SU-DHL-6 (cell line): ENCODE data around the gene ADGRF4.

Experiments
- H2AFZ ChIP-seq: fragments of 200-600 bp; sonication (generic); 2 replicates; pipeline ENCODE4 v1.6.1; 2014; ENCODE audit warnings: low read depth, mild to moderate bottlenecking, moderate library complexity, mixed read lengths, antibody characterized with exemption, low read length; ENCODE audit not compliant: severe bottlenecking
- H3F3A ChIP-seq: fragments of 200-600 bp; shearing (Covaris generic); 2 replicates; pipeline ENCODE4 v1.6.0; 2016; ENCODE audit warnings: antibody characterized with exemption, mild to moderate bottlenecking; ENCODE audit not compliant: insufficient read depth
- H3K27ac ChIP-seq: fragments of 200-600 bp; sonication (generic); 2 replicates; pipeline ENCODE4 v1.5.1; 2016; ENCODE audit warnings: low read depth, mild to moderate bottlenecking, low read length, moderate library complexity, mixed read lengths
- H3K27me3 ChIP-seq: fragments of 200-600 bp; sonication (generic), shearing (Covaris generic); 2 replicates; pipeline ENCODE4 v1.6.0; 2014; ENCODE audit warnings: mild to moderate bottlenecking, low read length
- H3K36me3 ChIP-seq: fragments of 200-600 bp; sonication (generic); 2 replicates; pipeline ENCODE4 v1.6.1; 2014; ENCODE audit warnings: mild to moderate bottlenecking, low read length, mixed read lengths
- H3K4me2 ChIP-seq: fragments of 300-600, 200-600 bp; shearing (Covaris generic), sonication (generic); 2 replicates; pipeline ENCODE4 v1.6.0; 2014; ENCODE audit warnings: low read length, low read depth, mild to moderate bottlenecking; ENCODE audit not compliant: poor library complexity, severe bottlenecking
- H3K4me3 ChIP-seq: fragments of 200-600 bp; sonication (generic); 2 replicates; pipeline ENCODE4 v1.5.1; 2014; ENCODE audit warnings: antibody characterized with exemption, low read length, mild to moderate bottlenecking, mixed read lengths; ENCODE audit not compliant: insufficient read depth, poor library complexity, severe bottlenecking
- H3K79me2 ChIP-seq: fragments of 200-600 bp; sonication (generic); 2 replicates; pipeline ENCODE4 v1.6.1; 2014; ENCODE audit warnings: mild to moderate bottlenecking, low read length, moderate library complexity; ENCODE audit not compliant: insufficient read depth
- H3K9ac ChIP-seq: fragments of 200-600 bp; sonication (generic); 2 replicates; pipeline ENCODE4 v1.7.0; 2014; ENCODE audit warnings: mild to moderate bottlenecking, low read length
- H3K9me2 ChIP-seq: fragments of 200-600 bp; sonication (generic); replicated peaks from 2 replicates; pipeline ENCODE4 v1.6.1; 2014; ENCODE audit warnings: low read length; ENCODE audit not compliant: insufficient read depth
- H3K9me3 ChIP-seq: fragments of 200-600 bp; sonication (generic); 2 replicates; pipeline ENCODE4 v1.6.1; 2014; ENCODE audit warnings: low read length, mixed read lengths; ENCODE audit not compliant: insufficient read depth
- H4K20me1 ChIP-seq: fragments of 200-600 bp; sonication (generic); 2 replicates; pipeline ENCODE4 v1.6.1; 2014; ENCODE audit warnings: low read depth, mild to moderate bottlenecking, antibody characterized with exemption, low read length, moderate library complexity, mixed read lengths
- EZH2phosphoT487 ChIP-seq: fragments of 200-600 bp; sonication (generic), shearing (Covaris generic); conservative IDR thresholded peaks from 2 replicates; pipeline ENCODE4 v1.6.1; 2018; ENCODE audit warnings: mild to moderate bottlenecking, antibody characterized with exemption, low read length, moderate library complexity, mixed read lengths
- TF ChIP-seq, protein P1 (sequence below): fragments of 200-600 bp; sonication (generic); IDR thresholded peaks from one replicate; pipeline ENCODE4 v1.5.1; 2017; ENCODE audit warnings: antibody characterized with exemption, mild to moderate bottlenecking, low read length, moderate library complexity; ENCODE audit not compliant: insufficient read depth, poor library complexity, severe bottlenecking

ADGRF4 gene

DNA sequence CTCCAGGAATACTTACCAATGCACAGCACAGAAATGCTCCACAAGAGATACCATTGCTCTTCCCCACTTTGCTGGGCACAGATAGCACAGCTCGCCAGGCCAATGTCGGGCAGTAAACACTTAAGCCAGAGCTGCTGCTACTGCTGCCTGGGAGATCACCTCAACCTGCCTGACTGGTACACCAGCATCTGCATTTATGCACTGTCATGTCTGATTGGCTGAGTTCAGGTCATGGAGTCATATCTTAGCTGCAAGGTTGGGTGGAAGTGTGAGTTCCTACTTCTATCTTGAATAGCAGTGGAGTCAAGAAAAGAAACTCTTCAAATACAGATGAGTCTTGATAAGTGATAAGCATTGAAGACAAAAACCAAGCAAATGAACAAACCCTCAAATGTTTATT is 10.9 kb upstream of the ADGRF4 start:
- H3K27me3 ChIP-seq = no peaks in the 10 kb centered on the region
- no peaks in the 10 kb centered on the region for H3K79me2 ChIP-seq
- TF ChIP-seq, protein P1, sequence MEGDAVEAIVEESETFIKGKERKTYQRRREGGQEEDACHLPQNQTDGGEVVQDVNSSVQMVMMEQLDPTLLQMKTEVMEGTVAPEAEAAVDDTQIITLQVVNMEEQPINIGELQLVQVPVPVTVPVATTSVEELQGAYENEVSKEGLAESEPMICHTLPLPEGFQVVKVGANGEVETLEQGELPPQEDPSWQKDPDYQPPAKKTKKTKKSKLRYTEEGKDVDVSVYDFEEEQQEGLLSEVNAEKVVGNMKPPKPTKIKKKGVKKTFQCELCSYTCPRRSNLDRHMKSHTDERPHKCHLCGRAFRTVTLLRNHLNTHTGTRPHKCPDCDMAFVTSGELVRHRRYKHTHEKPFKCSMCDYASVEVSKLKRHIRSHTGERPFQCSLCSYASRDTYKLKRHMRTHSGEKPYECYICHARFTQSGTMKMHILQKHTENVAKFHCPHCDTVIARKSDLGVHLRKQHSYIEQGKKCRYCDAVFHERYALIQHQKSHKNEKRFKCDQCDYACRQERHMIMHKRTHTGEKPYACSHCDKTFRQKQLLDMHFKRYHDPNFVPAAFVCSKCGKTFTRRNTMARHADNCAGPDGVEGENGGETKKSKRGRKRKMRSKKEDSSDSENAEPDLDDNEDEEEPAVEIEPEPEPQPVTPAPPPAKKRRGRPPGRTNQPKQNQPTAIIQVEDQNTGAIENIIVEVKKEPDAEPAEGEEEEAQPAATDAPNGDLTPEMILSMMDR = no peak
- TF ChIP-seq EZH2phosphoT487 = no peak
- H3K4me3 ChIP-seq = no peak overlapping the region
- H3F3A ChIP-seq = no peaks in the 10 kb centered on the region
- H3K9me2 ChIP-seq = no peaks in the 10 kb centered on the region
- no peak overlapping the region for H3K9ac ChIP-seq
- no peak overlapping the region for H2AFZ ChIP-seq
- no peaks in the 10 kb centered on the region for H4K20me1 ChIP-seq
- H3K27ac ChIP-seq = no peak overlapping the region
- H3K36me3 ChIP-seq = no peaks in the 10 kb centered on the region
- no peaks in the 10 kb centered on the region for H3K9me3 ChIP-seq
- H3K4me2 ChIP-seq = no peak overlapping the region

DNA sequence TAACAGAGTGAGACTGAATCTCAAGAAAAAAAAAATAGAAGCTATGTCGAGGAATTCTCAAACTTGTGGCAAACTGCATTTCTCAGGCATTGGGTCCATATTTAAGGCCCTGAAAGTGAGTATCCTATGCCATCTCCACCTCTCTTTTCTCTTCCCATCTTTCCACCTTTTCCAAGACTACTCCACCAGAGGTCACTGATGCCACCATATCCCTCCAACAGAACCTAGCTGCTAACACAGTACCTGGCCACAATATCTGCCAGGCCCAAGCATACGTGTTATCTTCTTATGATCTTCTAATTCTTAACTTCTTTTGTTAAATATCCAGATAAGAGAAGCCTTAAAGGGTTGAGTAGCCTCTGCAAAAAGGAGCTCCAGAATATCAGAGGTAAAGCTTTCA is 8.2 kb upstream of the ADGRF4 start:
- Histone ChIP-seq H2AFZ (no peak overlapping the region), H3F3A (no peaks in the 10 kb centered on the region), H3K9me3 (no peaks in the 10 kb centered on the region), H3K4me2 (no peak overlapping the region), H3K27me3 (no peaks in the 10 kb centered on the region), H3K9ac (no peak overlapping the region), H3K9me2 (no peaks in the 10 kb centered on the region), H3K27ac (no peak overlapping the region), H4K20me1 (no peaks in the 10 kb centered on the region), H3K36me3 (no peaks in the 10 kb centered on the region), H3K79me2 (no peaks in the 10 kb centered on the region), H3K4me3 (no peak overlapping the region)
- no peak for TF ChIP-seq EZH2phosphoT487
- TF ChIP-seq, protein P1 = no peak

DNA sequence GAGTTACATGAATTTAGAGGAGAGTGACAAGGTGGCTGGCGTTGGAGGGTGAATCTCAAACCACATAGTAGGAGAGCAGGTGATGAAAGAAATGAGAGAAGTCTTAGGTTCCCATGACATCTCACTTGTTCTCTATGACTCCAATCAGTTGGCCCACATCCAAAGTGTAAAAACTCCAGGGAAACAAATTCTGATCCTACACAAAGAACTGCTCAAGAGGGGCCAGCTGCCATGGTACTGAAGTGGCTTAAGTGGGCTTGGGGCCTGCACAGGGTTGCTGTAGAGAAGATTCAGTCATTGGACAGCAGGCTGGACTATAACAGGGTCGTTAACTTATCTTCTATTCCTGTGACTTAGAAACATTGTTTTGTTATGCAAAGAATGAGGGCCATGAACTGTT is 7.6 kb upstream of the ADGRF4 start:
- Histone ChIP-seq H3K27me3 (no peaks in the 10 kb centered on the region), H3K36me3 (no peaks in the 10 kb centered on the region), H3K9ac (no peak overlapping the region), H4K20me1 (no peaks in the 10 kb centered on the region), H3K27ac (no peak overlapping the region), H3K79me2 (no peaks in the 10 kb centered on the region), H3K9me3 (no peaks in the 10 kb centered on the region), H2AFZ (no peak overlapping the region), H3K4me3 (no peak overlapping the region), H3F3A (no peaks in the 10 kb centered on the region), H3K9me2 (no peaks in the 10 kb centered on the region), H3K4me2 (no peak overlapping the region)
- TF ChIP-seq, protein P1 = no peak

DNA sequence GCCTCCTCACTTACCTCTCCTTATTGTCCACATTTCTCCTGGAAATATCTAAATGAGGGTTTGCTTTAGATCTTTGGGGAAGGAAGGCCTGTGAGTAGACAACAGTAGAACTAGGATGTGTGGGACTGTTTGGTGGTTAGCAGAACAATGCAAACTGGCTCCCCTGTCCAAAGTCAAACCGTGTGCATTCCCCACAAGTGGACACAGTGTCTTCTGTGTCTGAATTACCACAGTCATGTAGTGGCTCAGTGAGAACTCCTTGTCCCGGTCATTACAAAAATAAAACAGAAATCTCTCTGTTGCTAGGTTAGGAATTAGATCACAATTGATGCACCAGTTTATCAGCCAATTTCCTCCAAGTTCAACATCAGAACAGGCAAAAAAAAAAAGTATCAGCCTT is 455 bp upstream of the ADGRF4 start:
- no peak overlapping the region for H2AFZ ChIP-seq
- no peak overlapping the region for H3K4me2 ChIP-seq

More for the DNA sequence above, 455 bp upstream of the ADGRF4 start:
- Histone ChIP-seq H3K9ac (no peak overlapping the region), H3K27ac (no peak overlapping the region), H3F3A (no peaks in the 10 kb centered on the region), H4K20me1 (no peaks in the 10 kb centered on the region), H3K9me3 (no peaks in the 10 kb centered on the region), H3K4me3 (no peak overlapping the region), H3K79me2 (no peaks in the 10 kb centered on the region), H3K9me2 (no peaks in the 10 kb centered on the region), H3K27me3 (no peaks in the 10 kb centered on the region), H3K36me3 (no peaks in the 10 kb centered on the region)
- TF ChIP-seq, protein P1 = no peak
- no peak for TF ChIP-seq EZH2phosphoT487
